ENCODE measurements around the gene CRYGC. TPM values are rescaled to one million over a fixed set of nuclear protein-coding genes. Genes with fewer than 3 reads are reported as not detected.

CRYGC gene
- total and polyA plus RNA-seq, 2 of the 8 experiments (the other 6 are each of a cell fraction or from before 2014, with no cell fraction given): not detected

GRCh38 chr2:208099682-208100470, 29.8 kb downstream of the CRYGC start:
- no peak overlapping the region for H3K27ac ChIP-seq (ENCODE audit: low read depth, low read length)
- H3K23me2 ChIP-seq (ENCODE audit: low read depth, low read length): no peaks in the 10 kb centered on the region
- H3K79me2 ChIP-seq (ENCODE audit: control insufficient read depth in 1 of 2, insufficient read depth in 2 of 2, low read length in 2 of 2): no peaks in the 10 kb centered on the region
- H3K4me2 ChIP-seq (ENCODE audit: insufficient read depth in 1 of 2, low read depth in 2 of 2, low read length in 2 of 2): no peak overlapping the region
- H3K9ac ChIP-seq (replicated peaks in 1 of 4; ENCODE audit: extremely low read depth in 1 of 4, low read depth in 3 of 4, low read length in 3 of 4): no peak overlapping the region
- no peak for FAIRE-seq
- H2BK15ac ChIP-seq (ENCODE audit: low read length): no peak overlapping the region
- H2BK20ac ChIP-seq (ENCODE audit: low read length): no peak overlapping the region
- CTCF ChIA-PET (ENCODE audit: partially characterized antibody): interaction anchor here (0.8 to 2.8 kb wide), 2 partner anchors 57 to 433 kb away, joined by 5 to 8 read pairs; no protein-coding TSS in a partner anchor
- DNase-seq (ENCODE audit: low read depth in 1 of 2, low spot score in 2 of 2): no peak
- H2AK5ac ChIP-seq (ENCODE audit: low read depth, low read length): no peak overlapping the region
- H4K8ac ChIP-seq (ENCODE audit: extremely low read depth, insufficient read depth, low read length): no peak overlapping the region
- H3K27me3 ChIP-seq (replicated peaks in 1 of 4; ENCODE audit: control insufficient read depth in 3 of 4, extremely low read depth in 1 of 4, insufficient read depth in 3 of 4, low read length in 3 of 4): no peaks in the 10 kb centered on the region; a peak in 1 of 7 replicates
- H3K9me3 ChIP-seq (ENCODE audit: insufficient read depth in 2 of 2, low read depth in 1 of 2, low read length in 1 of 2): no peaks in the 10 kb centered on the region
- no peak overlapping the region for H3K23ac ChIP-seq (ENCODE audit: insufficient read length)
- 78% methylated on average over 13 of the region's 13 CpGs; no CpG with 5 or more reads in 1 of the 2 experiments for WGBS, 2 experiments (ENCODE audit: extremely low coverage in 1 of 2, insufficient coverage in 1 of 2, insufficient read length in 1 of 2, insufficient replicate concordance in 2 of 2, low coverage in 1 of 2, low lambda C conversion rate in 2 of 2, missing lambda C conversion rate in 1 of 2)
- H4K20me1 ChIP-seq (replicated peaks in 1 of 2; ENCODE audit: control insufficient read depth in 1 of 2, insufficient read depth in 2 of 2, low read length in 2 of 2): no peaks in the 10 kb centered on the region
- no peaks in the 10 kb centered on the region for H3K79me1 ChIP-seq (ENCODE audit: low read depth, low read length)
- no peak overlapping the region for H4K91ac ChIP-seq (replicated peaks; ENCODE audit: insufficient read length, low read length)
- no peak overlapping the region for H2BK120ac ChIP-seq (replicated peaks; ENCODE audit: low read depth, low read length)
- POLR2A ChIA-PET (ENCODE audit: partially characterized antibody): interaction anchor here (1.3 kb wide), 1 partner anchor 155 kb away, joined by 3 read pairs; the partner anchor contains the start of gene IDH1
- no peak overlapping the region for H3K14ac ChIP-seq (ENCODE audit: insufficient read length)
- H2AFZ ChIP-seq (ENCODE audit: low read length): no peak overlapping the region
- H3K4me3 ChIP-seq (ENCODE audit: extremely low read depth in 1 of 4, insufficient read depth in 2 of 4, low read depth in 3 of 4, low read length in 4 of 4): no peak overlapping the region
- H3K4ac ChIP-seq (replicated peaks; ENCODE audit: insufficient read length, low read depth, low read length): no peak overlapping the region
- no peak overlapping the region for H2BK12ac ChIP-seq (ENCODE audit: low read depth, low read length)
- H3K56ac ChIP-seq (replicated peaks; ENCODE audit: insufficient read length, low read depth, low read length): no peak overlapping the region
- no peak overlapping the region for H3K18ac ChIP-seq (ENCODE audit: extremely low read depth, low read length)
- H4K5ac ChIP-seq (ENCODE audit: insufficient read length, low read depth, low read length): no peak overlapping the region
- H2BK5ac ChIP-seq (ENCODE audit: low read depth, low read length): no peak overlapping the region
- no peaks in the 10 kb centered on the region for H3K36me3 ChIP-seq (ENCODE audit: control insufficient read depth in 2 of 4, insufficient read depth in 4 of 4, low read length in 3 of 4)
- H3K4me1 ChIP-seq (replicated peaks in 1 of 4; ENCODE audit: control insufficient read depth in 3 of 4, insufficient read depth in 4 of 4, low read length in 3 of 4): peaks cover 2 to 6% (median 2%) of the 10 kb centered on the region in 4 experiments; a peak in 4 of 7 replicates
- TF ChIP-seq SIRT6 (IDR thresholded peaks at IDR 0.05; ENCODE audit: low read length) (no peak), KDM4A (IDR thresholded peaks at IDR 0.05; ENCODE audit: low read depth, low read length, severe bottlenecking) (no peak), SAP30 (IDR thresholded peaks at IDR 0.05; ENCODE audit: insufficient read depth, insufficient replicate concordance, low read length) (no peak)

Measured in H1 (cell line).